RWPE2 (cell line): ENCODE results near the gene FTO.

Experiments used
- ATAC-seq: fragments of 200-7000 bp; cut with Tn5 transposase; 3 replicates; pipeline ENCODE4 v1.9.1; 2021; ENCODE audit warnings: low read depth
- DNase-seq: peaks from one replicate; pipeline ENCODE4 v3.0.0-alpha.2; 2020; ENCODE audit warnings: low spot score
- H3K27ac ChIP-seq: fragments of 450-650 bp; 2 replicates; pipeline ENCODE4 v1.5.1; 2017; ENCODE audit warnings: mild to moderate bottlenecking; ENCODE audit not compliant: poor library complexity, severe bottlenecking
- H3K27me3 ChIP-seq: fragments of 250-450 bp; sonication (Bioruptor Pico); 2 replicates; pipeline ENCODE4 v1.5.1; 2021; ENCODE audit warnings: mild to moderate bottlenecking, moderate library complexity; ENCODE audit not compliant: insufficient read depth, poor library complexity, severe bottlenecking
- H3K36me3 ChIP-seq: fragments of 250-450 bp; sonication (Bioruptor Pico); 2 replicates; pipeline ENCODE4 v1.5.1; 2020; ENCODE audit warnings: low read depth, mild to moderate bottlenecking, moderate library complexity
- H3K4me1 ChIP-seq: fragments of 250-450 bp; sonication (Bioruptor Pico); 2 replicates; pipeline ENCODE4 v1.5.1; 2021; ENCODE audit warnings: mild to moderate bottlenecking, moderate library complexity; ENCODE audit not compliant: insufficient read depth, poor library complexity, severe bottlenecking
- H3K4me3 ChIP-seq: fragments of 250-450 bp; sonication (Bioruptor Pico); 2 replicates; pipeline ENCODE4 v1.5.1; 2021; ENCODE audit warnings: mild to moderate bottlenecking, moderate library complexity; ENCODE audit not compliant: severe bottlenecking
- H3K9me3 ChIP-seq: fragments of 250-450 bp; sonication (Bioruptor Pico); 2 replicates; pipeline ENCODE4 v1.5.1; 2021; ENCODE audit warnings: mild to moderate bottlenecking, moderate library complexity; ENCODE audit not compliant: severe bottlenecking
- TF ChIP-seq, protein P1 (sequence below): fragments of 450-650 bp; IDR thresholded peaks from one replicate; pipeline ENCODE4 v1.5.1; 2017; ENCODE audit warnings: mild to moderate bottlenecking, moderate library complexity; ENCODE audit not compliant: poor library complexity, severe bottlenecking

Gene FTO

DNA sequence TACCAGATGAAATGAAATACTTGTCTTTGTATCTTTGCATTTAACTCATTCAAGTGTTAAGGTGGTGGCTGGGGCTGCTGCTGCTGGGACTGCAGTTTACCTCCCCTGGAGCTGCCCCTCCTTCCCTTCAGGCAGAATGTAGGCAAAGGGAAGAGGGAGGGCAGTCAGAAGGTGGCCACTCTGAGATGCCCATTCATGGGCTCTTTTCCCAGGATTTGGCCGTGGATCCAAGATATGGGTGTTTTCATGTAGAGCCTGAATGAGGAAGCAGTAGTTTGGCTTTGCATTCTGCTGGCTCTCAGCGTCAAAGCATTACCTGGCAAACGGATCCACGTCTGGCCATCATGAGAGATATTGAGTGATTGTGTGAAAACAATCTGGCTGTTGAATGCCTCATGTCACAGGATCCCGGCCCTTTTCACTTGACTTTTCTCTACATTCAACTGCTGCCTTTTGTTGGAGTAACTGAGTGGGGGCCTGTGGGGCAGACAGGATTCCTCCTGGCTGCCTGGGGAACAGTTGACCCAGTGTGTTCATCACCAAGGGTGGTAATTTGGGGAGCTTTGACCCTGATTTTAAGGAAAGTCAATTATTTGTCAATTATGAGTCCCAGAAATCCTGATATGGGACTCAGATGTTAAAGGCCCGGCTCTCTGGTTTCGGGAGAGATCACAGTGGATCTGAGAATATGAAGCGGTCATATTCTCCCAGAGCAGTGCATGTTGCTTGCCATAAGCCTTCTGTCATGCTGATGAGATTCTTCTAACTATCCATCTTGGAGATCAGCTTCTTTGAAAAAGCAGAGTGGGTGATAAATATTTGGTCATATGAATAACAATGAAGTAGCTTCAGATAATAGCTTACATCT, 345.9 kb downstream of the FTO start:
- Histone ChIP-seq H3K9me3 (no peaks in the 10 kb centered on the region), H3K4me1 (no peaks in the 10 kb centered on the region), H3K4me3 (no peak overlapping the region), H3K27me3 (no peaks in the 10 kb centered on the region), H3K27ac (no peak overlapping the region), H3K36me3 (no peaks in the 10 kb centered on the region)
- DNase-seq (no peak), ATAC-seq (no peak)
- TF ChIP-seq, protein P1, sequence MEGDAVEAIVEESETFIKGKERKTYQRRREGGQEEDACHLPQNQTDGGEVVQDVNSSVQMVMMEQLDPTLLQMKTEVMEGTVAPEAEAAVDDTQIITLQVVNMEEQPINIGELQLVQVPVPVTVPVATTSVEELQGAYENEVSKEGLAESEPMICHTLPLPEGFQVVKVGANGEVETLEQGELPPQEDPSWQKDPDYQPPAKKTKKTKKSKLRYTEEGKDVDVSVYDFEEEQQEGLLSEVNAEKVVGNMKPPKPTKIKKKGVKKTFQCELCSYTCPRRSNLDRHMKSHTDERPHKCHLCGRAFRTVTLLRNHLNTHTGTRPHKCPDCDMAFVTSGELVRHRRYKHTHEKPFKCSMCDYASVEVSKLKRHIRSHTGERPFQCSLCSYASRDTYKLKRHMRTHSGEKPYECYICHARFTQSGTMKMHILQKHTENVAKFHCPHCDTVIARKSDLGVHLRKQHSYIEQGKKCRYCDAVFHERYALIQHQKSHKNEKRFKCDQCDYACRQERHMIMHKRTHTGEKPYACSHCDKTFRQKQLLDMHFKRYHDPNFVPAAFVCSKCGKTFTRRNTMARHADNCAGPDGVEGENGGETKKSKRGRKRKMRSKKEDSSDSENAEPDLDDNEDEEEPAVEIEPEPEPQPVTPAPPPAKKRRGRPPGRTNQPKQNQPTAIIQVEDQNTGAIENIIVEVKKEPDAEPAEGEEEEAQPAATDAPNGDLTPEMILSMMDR = no peak

DNA sequence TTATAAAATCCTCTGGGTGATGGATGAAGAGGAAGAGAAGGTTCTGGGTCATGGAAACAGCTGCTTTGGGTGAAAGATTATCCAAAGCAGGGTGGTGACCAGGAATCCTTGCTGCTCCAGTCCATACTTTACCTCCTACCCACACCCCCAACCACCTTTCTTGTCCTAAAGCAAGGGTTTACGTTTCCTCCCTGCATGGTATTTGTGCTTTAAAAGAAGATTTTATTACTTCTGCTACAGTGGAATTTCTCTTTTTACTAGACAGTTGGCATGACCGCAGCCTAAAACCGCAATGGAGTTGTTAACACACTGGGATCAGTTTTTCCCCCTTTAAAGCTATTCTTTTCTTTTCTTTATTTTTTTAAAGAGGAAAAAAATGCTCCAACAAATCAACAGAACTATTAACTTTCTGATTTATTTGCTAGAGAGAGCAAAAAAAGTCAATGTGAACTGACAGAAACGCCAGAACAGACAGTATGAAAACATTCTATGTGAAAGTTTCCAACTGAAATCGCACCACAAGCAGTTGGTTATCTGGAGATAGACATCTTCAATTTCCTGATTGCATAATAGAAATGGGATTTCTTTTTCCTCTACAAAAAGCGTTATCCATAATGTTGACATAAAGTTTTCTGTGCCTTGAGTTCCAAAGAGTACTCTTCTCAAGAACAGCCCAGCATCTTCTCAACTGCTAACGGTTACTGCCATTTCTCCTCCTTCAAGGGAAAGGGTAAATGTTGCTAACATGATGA, 346.7 kb downstream of the FTO start:
- ATAC-seq = no peak
- TF ChIP-seq, protein P1 = no peak
- no peak for DNase-seq
- Histone ChIP-seq H3K36me3 (no peaks in the 10 kb centered on the region), H3K4me1 (peaks cover 2% of the 10 kb centered on the region), H3K27ac (no peak overlapping the region), H3K4me3 (no peak overlapping the region), H3K27me3 (no peaks in the 10 kb centered on the region), H3K9me3 (no peaks in the 10 kb centered on the region)

DNA sequence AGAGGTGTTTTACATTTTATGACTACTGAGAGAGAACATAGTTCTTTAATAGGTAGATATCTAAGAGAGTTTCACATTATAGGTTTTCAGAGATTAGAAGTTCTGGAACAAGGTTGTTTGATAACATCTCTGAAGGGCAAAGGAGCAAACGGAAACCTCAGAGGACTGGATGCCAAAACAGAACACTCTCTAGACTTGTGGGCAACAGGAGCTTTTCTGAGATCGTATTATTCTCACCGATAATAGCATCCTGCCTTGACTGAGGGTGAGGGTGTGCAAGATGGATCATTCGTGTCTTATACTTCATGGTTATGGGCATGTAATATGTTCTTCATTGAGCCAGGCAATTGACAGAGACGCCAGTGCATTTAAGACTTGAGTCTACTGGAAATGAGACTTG, 347.9 kb downstream of the FTO start:
- ATAC-seq = no peak
- peaks cover 6% of the 10 kb centered on the region for H3K4me1 ChIP-seq

DNA sequence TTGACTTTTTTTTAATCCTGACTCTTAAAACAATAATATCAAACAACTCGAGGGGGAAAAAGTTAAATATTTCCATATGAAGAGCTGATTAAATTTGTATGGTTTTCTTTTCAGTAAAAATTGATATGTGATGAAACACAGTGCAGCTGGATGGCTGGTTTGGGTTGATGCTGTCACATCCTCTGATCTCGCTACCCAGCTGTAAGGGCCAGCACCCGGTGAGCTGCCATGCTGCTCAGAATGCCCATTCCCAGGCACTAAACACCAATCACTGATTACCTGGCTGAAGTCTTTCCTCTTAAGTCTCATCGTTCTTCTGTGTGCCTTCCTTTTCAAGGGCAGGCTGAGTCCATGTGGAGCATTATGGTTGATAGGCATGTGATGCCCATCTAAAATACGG, 348.3 kb downstream of the FTO start:
- ATAC-seq (no peak), DNase-seq (no peak)
- no peaks in the 10 kb centered on the region for H3K27me3 ChIP-seq
- no peaks in the 10 kb centered on the region for H3K9me3 ChIP-seq
- H3K36me3 ChIP-seq = no peaks in the 10 kb centered on the region
- TF ChIP-seq, protein P1 = no peak
- H3K4me3 ChIP-seq = no peak overlapping the region
- peaks cover 6% of the 10 kb centered on the region for H3K4me1 ChIP-seq
- H3K27ac ChIP-seq = no peak overlapping the region

More for the DNA sequence above, 347.9 kb downstream of the FTO start:
- H3K36me3 ChIP-seq = no peaks in the 10 kb centered on the region
- H3K4me3 ChIP-seq = no peak overlapping the region
- TF ChIP-seq, protein P1 = no peak
- no peak overlapping the region for H3K27ac ChIP-seq
- no peak for DNase-seq
- H3K27me3 ChIP-seq = no peaks in the 10 kb centered on the region
- H3K9me3 ChIP-seq = no peaks in the 10 kb centered on the region
